ENCODE data around the gene ATP5ME.

ATP5ME gene

GRCh38 chr4:632196-632790, 41.8 kb downstream of the ATP5ME start:
- H3F3A ChIP-seq (ENCODE audit: insufficient read depth), result no peaks in the 10 kb centered on the region
- no peak overlapping the region for H3K4me3 ChIP-seq (ENCODE audit: insufficient read depth, low read length, poor library complexity, severe bottlenecking)
- TF ChIP-seq EZH2phosphoT487 (conservative IDR thresholded peaks at IDR 0.05; ENCODE audit: low read length), result no peak
- no peak for TF ChIP-seq CTCF (IDR thresholded peaks at IDR 0.05; ENCODE audit: insufficient read depth, low read length, poor library complexity, severe bottlenecking)
- H3K36me3 ChIP-seq (ENCODE audit: low read length), result no peaks in the 10 kb centered on the region
- no peaks in the 10 kb centered on the region for H4K20me1 ChIP-seq (ENCODE audit: low read depth, low read length)
- no peak overlapping the region for H3K27ac ChIP-seq (ENCODE audit: low read depth, low read length)
- H3K27me3 ChIP-seq (ENCODE audit: low read length), result no peaks in the 10 kb centered on the region
- H3K9me2 ChIP-seq (replicated peaks; ENCODE audit: insufficient read depth, low read length), result no peaks in the 10 kb centered on the region
- no peak overlapping the region for H3K4me2 ChIP-seq (ENCODE audit: low read depth, low read length, poor library complexity, severe bottlenecking)
- H3K9me3 ChIP-seq (ENCODE audit: insufficient read depth, low read length), result no peaks in the 10 kb centered on the region
- no peak overlapping the region for H3K9ac ChIP-seq (ENCODE audit: low read length)
- no peak overlapping the region for H2AFZ ChIP-seq (ENCODE audit: low read depth, low read length, severe bottlenecking)
- H3K79me2 ChIP-seq (ENCODE audit: insufficient read depth, low read length), result no peaks in the 10 kb centered on the region

DNA sequence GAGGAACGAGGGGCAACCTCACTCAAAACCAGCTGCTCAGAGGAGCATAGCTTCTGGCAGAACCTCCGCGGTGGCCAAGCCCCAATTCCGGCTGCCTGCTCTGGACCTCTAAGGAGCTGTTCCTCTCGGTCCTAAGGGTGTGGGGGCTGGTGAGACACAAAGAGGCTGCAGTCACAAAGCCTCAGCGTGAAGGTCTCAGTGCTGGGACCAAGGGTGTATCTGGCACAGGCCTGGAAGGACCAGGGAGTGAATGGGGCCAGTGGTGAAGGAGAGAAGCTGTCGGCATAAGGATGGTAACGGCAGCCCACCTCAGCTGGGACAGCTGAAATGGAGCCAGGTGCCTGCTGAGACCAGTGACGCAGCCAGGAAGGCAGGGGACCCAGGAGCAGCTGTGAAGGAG, 43.4 kb downstream of the ATP5ME start:
- H3K79me2 ChIP-seq (ENCODE audit: insufficient read depth, low read length), result no peaks in the 10 kb centered on the region
- no peak overlapping the region for H3K4me2 ChIP-seq (ENCODE audit: low read depth, low read length, poor library complexity, severe bottlenecking)
- TF ChIP-seq CTCF (IDR thresholded peaks at IDR 0.05; ENCODE audit: insufficient read depth, low read length, poor library complexity, severe bottlenecking) (no peak), EZH2phosphoT487 (conservative IDR thresholded peaks at IDR 0.05; ENCODE audit: low read length) (no peak)
- H3K9ac ChIP-seq (ENCODE audit: low read length), result no peak overlapping the region
- no peaks in the 10 kb centered on the region for H3F3A ChIP-seq (ENCODE audit: insufficient read depth)
- no peak overlapping the region for H3K4me3 ChIP-seq (ENCODE audit: insufficient read depth, low read length, poor library complexity, severe bottlenecking)
- no peaks in the 10 kb centered on the region for H3K9me3 ChIP-seq (ENCODE audit: insufficient read depth, low read length)
- H3K27ac ChIP-seq (ENCODE audit: low read depth, low read length), result no peak overlapping the region
- no peaks in the 10 kb centered on the region for H4K20me1 ChIP-seq (ENCODE audit: low read depth, low read length)
- no peaks in the 10 kb centered on the region for H3K36me3 ChIP-seq (ENCODE audit: low read length)
- H3K9me2 ChIP-seq (replicated peaks; ENCODE audit: insufficient read depth, low read length), result no peaks in the 10 kb centered on the region
- H2AFZ ChIP-seq (ENCODE audit: low read depth, low read length, severe bottlenecking), result no peak overlapping the region
- H3K27me3 ChIP-seq (ENCODE audit: low read length), result no peaks in the 10 kb centered on the region

DNA sequence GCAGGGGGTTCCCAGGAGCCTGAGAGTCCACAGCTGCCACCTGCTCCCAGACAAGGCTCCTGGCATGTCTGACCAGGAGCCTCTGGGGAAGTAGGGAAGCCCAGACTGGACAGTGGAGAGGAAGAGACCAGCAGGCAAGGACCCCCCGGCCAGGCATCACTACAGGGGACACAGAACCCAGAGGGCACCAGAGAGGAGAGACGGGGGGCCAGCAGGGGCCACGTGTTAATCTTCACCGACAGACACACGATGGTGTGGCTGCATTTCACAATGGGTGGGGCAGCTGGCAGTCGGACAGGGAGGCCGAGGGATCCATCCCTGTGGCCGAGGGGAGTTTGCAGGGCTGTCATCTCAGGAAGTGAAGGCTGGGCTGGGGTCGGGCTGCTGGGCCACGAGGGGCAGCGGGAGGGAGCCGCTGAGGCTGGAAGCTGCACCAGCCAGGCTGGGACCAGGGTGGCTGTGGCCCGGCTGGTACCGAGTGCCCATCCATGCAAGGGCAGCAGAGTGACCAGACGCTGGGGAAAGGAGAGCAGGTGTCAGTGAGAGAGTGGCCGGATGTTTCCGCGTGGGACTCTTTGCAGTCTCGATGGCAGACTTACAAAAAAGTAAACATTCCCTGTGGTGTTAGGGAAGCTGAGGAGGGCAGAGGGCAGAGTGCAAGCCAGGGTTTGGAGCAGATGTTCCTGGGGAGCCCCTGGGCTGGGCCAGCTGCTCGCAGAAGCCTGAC, 44.0 kb downstream of the ATP5ME start:
- Histone ChIP-seq H3K36me3 (ENCODE audit: low read length) (no peaks in the 10 kb centered on the region), H3K4me3 (ENCODE audit: insufficient read depth, low read length, poor library complexity, severe bottlenecking) (no peak overlapping the region), H3K9ac (ENCODE audit: low read length) (no peak overlapping the region), H3K27me3 (ENCODE audit: low read length) (no peaks in the 10 kb centered on the region), H3K27ac (ENCODE audit: low read depth, low read length) (no peak overlapping the region), H3K9me3 (ENCODE audit: insufficient read depth, low read length) (no peaks in the 10 kb centered on the region), H3F3A (ENCODE audit: insufficient read depth) (no peaks in the 10 kb centered on the region), H2AFZ (ENCODE audit: low read depth, low read length, severe bottlenecking) (no peak overlapping the region), H3K9me2 (replicated peaks; ENCODE audit: insufficient read depth, low read length) (no peaks in the 10 kb centered on the region), H3K4me2 (ENCODE audit: low read depth, low read length, poor library complexity, severe bottlenecking) (no peak overlapping the region), H3K79me2 (ENCODE audit: insufficient read depth, low read length) (no peaks in the 10 kb centered on the region), H4K20me1 (ENCODE audit: low read depth, low read length) (no peaks in the 10 kb centered on the region)
- TF ChIP-seq EZH2phosphoT487 (conservative IDR thresholded peaks at IDR 0.05; ENCODE audit: low read length) (no peak), CTCF (IDR thresholded peaks at IDR 0.05; ENCODE audit: insufficient read depth, low read length, poor library complexity, severe bottlenecking) (no peak)

Measured in SU-DHL-6 (cell line).